GM12878 (cell line): ENCODE data around the gene DPEP1. TPM values are rescaled to one million over a fixed set of nuclear protein-coding genes. Genes with fewer than 3 reads are reported as not detected.

Experiments used
- ATAC-seq: fragments of 200-7000 bp; cut with Tn5 transposase; 3 replicates; pipeline ENCODE4 v1.9.1; 2020; ENCODE audit warnings: mild to moderate bottlenecking, moderate library complexity
- BruUV-seq: library from RNA; stranded (reverse); fragments of 400-500 nt; replicated peaks from 2 replicates; lab custom pipeline; 2021; lab: Mats Ljungman, UMichigan
- CTCF ChIA-PET: fragments of 300-600 bp; sonication (Branson Sonifier 250); formaldehyde crosslinking; extraction: SDS; loops from one replicate; lab custom pipeline; 2021; ENCODE audit warnings: inconsistent platforms; lab: Yijun Ruan, JAX
- POLR2A ChIA-PET: fragments of 350-600 bp; formaldehyde crosslinking; extraction: SDS; loops from one replicate; lab custom pipeline; 2021; ENCODE audit warnings: inconsistent platforms; lab: Charles Lee
- RAD21 ChIA-PET: fragments of 300-600 bp; sonication (Branson Sonifier 250); formaldehyde crosslinking; loops from one replicate; lab custom pipeline; 2023; ENCODE audit warnings: antibody characterized with exemption; ENCODE audit not compliant: unreplicated experiment; lab: Charles Lee
- SMC1A ChIA-PET: fragments of 300-600 bp; sonication (Branson Sonifier 250); formaldehyde crosslinking; loops from one replicate; lab custom pipeline; 2023; ENCODE audit not compliant: unreplicated experiment, uncharacterized antibody; lab: Charles Lee
- DNase-seq: peaks from one replicate; pipeline ENCODE4 v3.0.0-alpha.2; 2011; ENCODE audit warnings: low read depth, low spot score
- FAIRE-seq: peaks from 3 replicates; lab custom pipeline; 2011; peaks lifted over from hg19 to GRCh38; lab: Jason Lieb, UNC
- H2AFZ ChIP-seq: 2 replicates; pipeline ENCODE4 v1.6.0; 2011; ENCODE audit warnings: low read depth, low read length, control low read depth; ENCODE audit not compliant: control insufficient read depth
- H3K27ac ChIP-seq: 2 replicates; pipeline ENCODE4 v1.5.1; 2011; ENCODE audit warnings: control low read depth; ENCODE audit not compliant: control insufficient read depth, insufficient read depth
- H3K27me3 ChIP-seq, 2 experiments: replicated peaks in 1 of 2; 2 replicates each; pipeline versions ENCODE4 v1.6.0 to v1.6.1; 2011; ENCODE audit warnings: low read length in 1 of 2; ENCODE audit not compliant: control insufficient read depth in 2 of 2, insufficient read depth in 2 of 2
- H3K36me3 ChIP-seq, 2 experiments: 2 replicates each; pipeline ENCODE4 v1.5.1; 2011; ENCODE audit warnings: low read length in 1 of 2; ENCODE audit not compliant: control insufficient read depth in 2 of 2, insufficient read depth in 2 of 2
- H3K4me1 ChIP-seq: 2 replicates; pipeline ENCODE4 v1.6.1; 2011; ENCODE audit warnings: mild to moderate bottlenecking, low read length, moderate library complexity, mixed read lengths; ENCODE audit not compliant: control insufficient read depth, insufficient read depth
- H3K4me2 ChIP-seq: 2 replicates; pipeline ENCODE4 v1.6.0; 2011; ENCODE audit warnings: control low read depth; ENCODE audit not compliant: control insufficient read depth, insufficient read depth
- H3K4me3 ChIP-seq: fragments of 200-600 bp; sonication (generic); 2 replicates; pipeline ENCODE4 v1.5.1; 2016
- H3K79me2 ChIP-seq: 2 replicates; pipeline ENCODE4 v1.6.0; 2011; ENCODE audit warnings: low read length; ENCODE audit not compliant: control insufficient read depth, insufficient read depth
- H3K9ac ChIP-seq: 2 replicates; pipeline ENCODE4 v1.8.0; 2011; ENCODE audit warnings: low read length, control low read depth, mixed read lengths; ENCODE audit not compliant: control insufficient read depth, insufficient read depth
- H3K9me3 ChIP-seq: replicated peaks from 3 replicates; pipeline ENCODE4 v1.5.1; 2011; ENCODE audit warnings: mild to moderate bottlenecking, low read length; ENCODE audit not compliant: control insufficient read depth, insufficient read depth
- H4K20me1 ChIP-seq: 2 replicates; pipeline ENCODE4 v1.6.0; 2011; ENCODE audit not compliant: control insufficient read depth, insufficient read depth
- E4F1 ChIP-seq: fragments of 450-650 bp; IDR thresholded peaks from 2 replicates; pipeline ENCODE4 v1.6.1; 2018; ENCODE audit warnings: borderline replicate concordance, mild to moderate bottlenecking; ENCODE audit not compliant: partially characterized antibody
- HDGF ChIP-seq: fragments of 450-650 bp; IDR thresholded peaks from 2 replicates; pipeline ENCODE4 v1.6.1; 2016; ENCODE audit warnings: antibody characterized with exemption
- JUNB ChIP-seq: IDR thresholded peaks from 2 replicates; pipeline ENCODE4 v1.6.1; 2016; ENCODE audit warnings: antibody characterized with exemption, mild to moderate bottlenecking
- WGBS: methylation state at CpG from one replicate; pipeline ENCODE4 v1.1.6; 2016; ENCODE audit warnings: low lambda C conversion rate; ENCODE audit not compliant: insufficient replicate concordance, insufficient coverage; ENCODE audit errors: missing lambda C conversion rate; 5-methylcytosine and 5-hydroxymethylcytosine counted together
- in situ Hi-C: fragments of 300-500 bp; cut with MboI; formaldehyde crosslinking; loops from 9 replicates; pipeline ENCODE4 v1.14.3; 2018; ENCODE audit warnings: mixed read lengths
- intact Hi-C: fragments of 100-400 bp; cut with micrococcal nuclease; formaldehyde crosslinking; loops from one replicate; pipeline ENCODE4 v1.14.2; 2022; ENCODE audit not compliant: unreplicated experiment
- polyA plus RNA-seq, 11 experiments: library from polyadenylated mRNA; depleted of rRNA in 4 of 11; unstranded in 6 of 11; stranded (reverse) in 5 of 11; fragments of >200 nt; fragmentation: Nextera tagmentation in 4 of 11; fragmentation: Illumina TruSeq in 1 of 11; extraction: Ambion mirVana in 4 of 11; extraction: Trizol in 1 of 11; gene quantifications; 1 replicate in 1 of 11; 2 replicates in 10 of 11; pipeline versions ENCODE4 v1.2.1 to v1.2.3, GENCODE V29; 2011 to 2016; ENCODE audit warnings: inconsistent platforms in 2 of 11, missing spikeins in 2 of 11, low read depth in 1 of 11
- total RNA-seq, 4 experiments: library from RNA; depleted of rRNA in 3 of 4; stranded (reverse); fragments of >200 nt in 3 of 4; fragmentation: Illumina TruSeq in 1 of 4; extraction: Trizol in 1 of 4; gene quantifications; 2 replicates each; pipeline versions ENCODE4 v1.2.1 to v1.2.3, GENCODE V29; 2013 to 2021

Gene DPEP1
- total and polyA plus RNA-seq, 10 of the 15 experiments (the other 5 are each of a cell fraction or from before 2014, with no cell fraction given): not detected

GRCh38 chr16:89624777-89625761 lies 11.6 kb downstream of the DPEP1 start (continued):
- TF ChIP-seq E4F1: no peak

GRCh38 chr16:89629827-89630610 lies 16.6 kb downstream of the DPEP1 start:
- H3K9ac ChIP-seq: no peak overlapping the region
- no TSS peak for BruUV-seq
- no peak for FAIRE-seq
- intact Hi-C loops: no loop called here
- H3K27ac ChIP-seq: no peak overlapping the region
- no peaks in the 10 kb centered on the region for H3K4me1 ChIP-seq
- peak; percentile 37; the same call in 2 of the 3 replicates for ATAC-seq
- no peak overlapping the region for H3K4me3 ChIP-seq
- 0 out of 4 replicates have a peak, but pooled peaks cover 0 to 2% of the 10 kb centered on the region in 2 experiments for H3K27me3 ChIP-seq
- DNase-seq: no peak
- H3K9me3 ChIP-seq: peaks cover 2% of the 10 kb centered on the region; the same call in 1 of the 3 replicates
- no peaks in the 10 kb centered on the region for H4K20me1 ChIP-seq
- no peak overlapping the region for H2AFZ ChIP-seq
- CTCF ChIA-PET: interaction anchor here (0.6 kb wide), 1 partner anchor 148 kb away, joined by 3 read pairs; no protein-coding TSS in a partner anchor
- no peaks in the 10 kb centered on the region for H3K36me3 ChIP-seq
- in situ Hi-C loops: no loop called here
- no peaks in the 10 kb centered on the region for H3K79me2 ChIP-seq
- SMC1A ChIA-PET: no interaction called here
- POLR2A ChIA-PET: no interaction called here
- TF ChIP-seq JUNB (peak; percentile 12; the same call in 1 of the 2 replicates), HDGF (no peak)
- RAD21 ChIA-PET: no interaction called here
- H3K4me2 ChIP-seq: no peak overlapping the region
- 10% methylated on average over 14 of the region's 17 CpGs for WGBS
